Right atrium auricular region (tissue), 2 donors: ENCODE measurements around the gene IGSF21. TPM values are rescaled to one million over a fixed set of nuclear protein-coding genes. Genes with fewer than 3 reads are reported as not detected.
A peak's percentile ranks its signal among the peaks of the same experiment; 100 is the strongest.

Experiments used
- DNase-seq: peaks from one replicate; pipeline ENCODE4 v3.0.0-alpha.2; 2019; ENCODE audit warnings: low spot score
- H3K27ac ChIP-seq, 2 donors: fragments of 200-600 bp; sonication (generic); 1 replicate in 1 of 2; 2 replicates in 1 of 2; pipeline ENCODE4 v1.5.1; 2016 to 2019
- H3K27me3 ChIP-seq, 2 donors: fragments of 200-600 bp; sonication (generic); one replicate each; pipeline versions ENCODE4 v1.5.1 to v1.6.0; 2017 to 2019
- H3K36me3 ChIP-seq: fragments of 200-600 bp; sonication (generic); one replicate; pipeline ENCODE4 v1.5.1; 2016
- H3K4me1 ChIP-seq, 2 donors: fragments of 200-600 bp; sonication (generic); one replicate each; pipeline versions ENCODE4 v1.5.1 to v1.6.0; 2017 to 2019
- H3K4me3 ChIP-seq, 2 donors: fragments of 200-600 bp; sonication (generic); 1 replicate in 1 of 2; 2 replicates in 1 of 2; pipeline ENCODE4 v1.5.1; 2017 to 2019; ENCODE audit warnings: mild to moderate bottlenecking in 1 of 2, moderate library complexity in 1 of 2
- H3K9me3 ChIP-seq, 2 donors: fragments of 200-600 bp; sonication (generic); one replicate each; pipeline ENCODE4 v1.5.1; 2019
- CTCF ChIP-seq, 2 donors: fragments of 200-600 bp; sonication (generic); IDR thresholded peaks; one replicate each; pipeline ENCODE4 v1.5.1; 2019; ENCODE audit warnings: antibody characterized with exemption in 2 of 2
- total RNA-seq, 2 donors: library from RNA; depleted of rRNA; stranded (reverse); fragments of >200 nt; gene quantifications; one replicate each; pipeline ENCODE4 v1.1.0, GENCODE V29; 2016

The IGSF21 gene
- total RNA-seq, 2 donors from 2014 or later: 1.8 to 6.0 TPM

DNA sequence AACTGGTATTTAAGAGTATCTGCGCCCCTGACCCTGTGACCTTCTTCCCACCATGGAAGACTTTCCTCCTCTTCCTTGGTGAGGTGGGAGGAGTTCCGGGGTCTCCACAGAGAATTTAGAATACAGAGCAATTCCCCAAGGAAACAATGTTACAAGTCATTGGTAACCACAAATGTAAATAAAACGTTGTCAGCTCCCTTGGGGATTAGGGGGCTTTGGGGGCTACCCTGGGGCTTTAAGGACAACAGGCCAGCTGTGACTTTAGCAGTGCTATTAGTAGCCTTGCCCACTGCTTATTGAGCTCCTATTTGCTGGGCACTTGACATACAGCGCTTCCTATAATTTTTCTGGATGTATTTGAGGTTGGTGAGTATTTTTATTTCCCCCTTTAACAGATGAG, 69.0 kb downstream of the IGSF21 start:
- H3K9me3 ChIP-seq: no peaks in the 10 kb centered on the region
- no peaks in the 10 kb centered on the region for H3K27me3 ChIP-seq
- no peak overlapping the region for H3K4me3 ChIP-seq
- H3K36me3 ChIP-seq: no peaks in the 10 kb centered on the region
- H3K27ac ChIP-seq: no peak overlapping the region
- DNase-seq: no peak
- H3K4me1 ChIP-seq: peaks cover 0 to 9% of the 10 kb centered on the region in 2 donors
- TF ChIP-seq CTCF (IDR thresholded peaks at IDR 0.05): no peak

DNA sequence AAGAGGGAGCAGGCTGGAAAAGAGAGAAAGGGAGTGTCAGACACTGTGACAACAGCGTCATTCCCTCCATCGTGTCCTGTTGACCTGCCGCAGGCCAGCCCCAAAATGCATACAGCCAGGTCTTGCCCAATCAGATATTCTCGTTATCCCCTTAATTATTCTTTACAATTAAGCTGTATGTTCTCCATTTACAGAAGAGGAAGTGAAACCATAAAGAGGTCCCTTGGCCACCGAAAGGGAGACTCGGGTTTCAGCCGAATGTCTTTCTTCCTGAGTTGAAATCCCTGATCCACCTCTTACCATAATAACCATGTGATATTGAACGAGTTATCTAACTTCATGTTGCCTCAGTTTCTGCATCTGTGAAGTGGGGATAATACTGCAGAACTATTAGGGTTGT, 70.5 kb downstream of the IGSF21 start:
- Histone ChIP-seq H3K4me1 (peaks cover 0 to 9% of the 10 kb centered on the region in 2 donors), H3K4me3 (no peak overlapping the region), H3K27ac (no peak overlapping the region), H3K9me3 (no peaks in the 10 kb centered on the region), H3K36me3 (no peaks in the 10 kb centered on the region), H3K27me3 (no peaks in the 10 kb centered on the region)
- no peak for TF ChIP-seq CTCF (IDR thresholded peaks at IDR 0.05)
- no peak for DNase-seq

GRCh38 chr1:18179009-18179408, 71.4 kb downstream of the IGSF21 start:
- H3K4me3 ChIP-seq: no peak overlapping the region
- no peaks in the 10 kb centered on the region for H3K27me3 ChIP-seq
- H3K4me1 ChIP-seq: peaks cover 0 to 9% of the 10 kb centered on the region in 2 donors
- H3K27ac ChIP-seq: no peak overlapping the region
- no peak for TF ChIP-seq CTCF (IDR thresholded peaks at IDR 0.05)
- H3K36me3 ChIP-seq: no peaks in the 10 kb centered on the region
- DNase-seq: no peak
- H3K9me3 ChIP-seq: no peaks in the 10 kb centered on the region

DNA sequence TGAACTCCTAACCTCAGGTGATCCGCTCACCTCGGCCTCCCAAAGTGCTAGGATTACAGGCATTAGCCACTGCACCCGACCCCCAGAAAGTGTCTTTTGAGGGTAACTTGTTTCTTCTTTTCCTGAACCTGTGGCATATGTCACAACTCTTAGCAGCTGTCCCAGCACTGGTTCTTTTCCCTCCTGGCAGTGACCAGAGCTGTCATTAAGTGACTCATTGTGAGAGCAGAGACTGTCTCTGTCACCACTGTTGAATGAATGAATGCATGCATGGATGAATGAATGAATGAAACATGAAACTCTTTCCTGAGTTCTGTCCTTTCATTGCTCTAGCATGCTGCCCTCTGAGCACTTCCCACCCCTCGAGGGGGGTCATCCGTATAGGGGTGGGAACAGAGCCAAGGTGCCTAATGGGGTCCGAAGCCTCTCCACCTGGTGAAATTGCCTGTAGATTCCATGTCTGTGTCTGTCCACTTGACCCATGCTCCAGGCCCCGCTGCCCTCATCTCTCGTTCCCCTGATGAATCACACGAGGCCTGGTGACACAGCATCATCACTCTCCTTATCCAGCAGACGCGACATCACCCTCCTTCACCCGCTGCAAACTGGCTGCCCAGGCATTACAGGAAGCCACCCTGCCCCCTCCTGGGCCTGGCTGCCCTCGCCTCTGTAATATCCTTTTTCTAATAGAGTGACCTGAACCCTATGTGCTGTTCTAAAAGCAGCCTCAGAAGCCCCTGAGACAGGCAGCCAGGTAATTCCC, 75.0 kb downstream of the IGSF21 start:
- H3K36me3 ChIP-seq: no peaks in the 10 kb centered on the region
- TF ChIP-seq CTCF (IDR thresholded peaks at IDR 0.05): peak in 1 of 2 donors; percentile 15
- peak; percentile 58 for DNase-seq
- H3K27me3 ChIP-seq: no peaks in the 10 kb centered on the region
- H3K9me3 ChIP-seq: no peaks in the 10 kb centered on the region
- H3K4me3 ChIP-seq: no peak overlapping the region
- H3K27ac ChIP-seq: no peak overlapping the region
- no peaks in the 10 kb centered on the region for H3K4me1 ChIP-seq

DNA sequence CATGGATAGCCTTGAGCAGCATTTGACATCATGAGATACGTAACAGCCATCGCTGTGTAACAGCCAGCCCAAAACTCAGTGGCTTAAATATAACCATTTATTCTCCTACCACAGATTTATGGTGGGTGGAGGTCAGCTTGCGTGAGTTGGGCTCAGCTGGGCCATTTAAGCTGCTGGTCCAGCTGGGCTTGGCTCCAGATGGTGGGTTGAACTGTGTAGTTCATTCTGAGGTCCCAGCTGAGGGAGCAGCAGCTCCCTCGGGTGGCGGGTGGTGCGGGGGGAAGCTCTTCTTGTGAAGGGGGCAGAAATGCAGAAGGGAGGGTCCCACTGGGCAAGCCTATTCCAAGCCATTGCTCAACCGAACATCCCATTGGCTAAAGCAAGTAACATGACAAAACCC, 75.9 kb downstream of the IGSF21 start:
- Histone ChIP-seq H3K4me3 (no peak overlapping the region), H3K4me1 (no peaks in the 10 kb centered on the region), H3K9me3 (no peaks in the 10 kb centered on the region), H3K27ac (no peak overlapping the region), H3K36me3 (no peaks in the 10 kb centered on the region), H3K27me3 (no peaks in the 10 kb centered on the region)
- no peak for DNase-seq
- TF ChIP-seq CTCF (IDR thresholded peaks at IDR 0.05): no peak

DNA sequence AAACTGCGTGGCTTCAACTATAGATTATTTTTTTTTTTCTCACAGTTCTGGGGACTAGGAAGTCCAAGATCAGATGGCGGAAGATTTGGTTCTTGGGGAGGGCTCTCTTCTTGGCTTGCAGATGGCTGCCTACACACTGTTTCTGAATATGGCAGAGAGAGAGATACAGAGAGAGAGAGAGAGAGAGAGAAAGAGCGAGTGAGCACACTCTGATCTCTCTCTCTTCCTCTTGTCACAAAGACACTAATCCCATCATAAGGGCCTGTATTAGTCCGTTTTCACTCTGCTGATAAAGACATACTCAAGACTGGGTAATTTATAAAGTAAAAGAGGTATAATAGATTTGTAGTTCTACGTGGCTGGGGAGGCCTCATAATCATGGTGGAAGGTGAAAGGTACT, 79.5 kb downstream of the IGSF21 start:
- Histone ChIP-seq H3K36me3 (no peaks in the 10 kb centered on the region), H3K27me3 (no peaks in the 10 kb centered on the region), H3K4me1 (no peaks in the 10 kb centered on the region), H3K4me3 (no peak overlapping the region), H3K27ac (no peak overlapping the region), H3K9me3 (no peaks in the 10 kb centered on the region)
- DNase-seq: no peak
- no peak for TF ChIP-seq CTCF (IDR thresholded peaks at IDR 0.05)
